Karpas-422 (cell line): ENCODE measurements around the gene CXCL3. TPM values are rescaled to one million over a fixed set of nuclear protein-coding genes. Genes with fewer than 3 reads are reported as not detected.

Experiments
- DNase-seq: peaks from one replicate; pipeline ENCODE4 v3.0.0-alpha.2; 2015
- H2AFZ ChIP-seq: fragments of 200-600 bp; sonication (generic); 2 replicates; pipeline ENCODE4 v1.6.1; 2014; ENCODE audit warnings: antibody characterized with exemption, low read length, mixed read lengths
- H3K27ac ChIP-seq: fragments of 200-600 bp; sonication (generic); 2 replicates; pipeline ENCODE4 v1.5.1; 2014; ENCODE audit warnings: mild to moderate bottlenecking, low read length, moderate library complexity
- H3K27me3 ChIP-seq: fragments of 200-600 bp; sonication (generic); 2 replicates; pipeline ENCODE4 v1.6.1; 2014; ENCODE audit warnings: low read length, mixed read lengths
- H3K36me3 ChIP-seq: fragments of 200-600 bp; sonication (generic); 2 replicates; pipeline ENCODE4 v1.6.1; 2014; ENCODE audit warnings: low read length, mixed read lengths; ENCODE audit not compliant: insufficient read depth
- H3K4me1 ChIP-seq: fragments of 200-600 bp; sonication (generic); 2 replicates; pipeline ENCODE4 v1.6.1; 2014; ENCODE audit warnings: mild to moderate bottlenecking, low read length, mixed read lengths
- H3K4me2 ChIP-seq: fragments of 200-600 bp; sonication (generic); 2 replicates; pipeline ENCODE4 v1.6.1; 2014; ENCODE audit warnings: low read length, low read depth, mild to moderate bottlenecking; ENCODE audit not compliant: poor library complexity, severe bottlenecking
- H3K4me3 ChIP-seq: fragments of 200-600 bp; sonication (generic); 2 replicates; pipeline ENCODE4 v1.5.1; 2014; ENCODE audit warnings: mild to moderate bottlenecking, antibody characterized with exemption, low read length, mixed read lengths
- H3K79me2 ChIP-seq: fragments of 200-600 bp; sonication (generic); 2 replicates; pipeline ENCODE4 v1.6.1; 2014; ENCODE audit warnings: mild to moderate bottlenecking, low read length, mixed read lengths
- H3K9ac ChIP-seq: fragments of 200-600 bp; sonication (generic); 2 replicates; pipeline ENCODE4 v1.6.0; 2014; ENCODE audit warnings: low read length
- H3K9me2 ChIP-seq: fragments of 200-600 bp; sonication (generic), shearing (Covaris generic); replicated peaks from 2 replicates; pipeline ENCODE4 v1.6.0; 2014; ENCODE audit warnings: mild to moderate bottlenecking, low read length, moderate library complexity; ENCODE audit not compliant: insufficient read depth
- H3K9me3 ChIP-seq: fragments of 300-700, 200-600 bp; sonication (generic); 2 replicates; pipeline ENCODE4 v1.6.1; 2014; ENCODE audit warnings: low read length, mixed read lengths
- H4K20me1 ChIP-seq: fragments of 200-600 bp; sonication (generic); 2 replicates; pipeline ENCODE4 v1.6.1; 2014; ENCODE audit warnings: mild to moderate bottlenecking, antibody characterized with exemption, low read length, low read depth; ENCODE audit not compliant: insufficient read depth
- total RNA-seq: library from RNA; depleted of rRNA; stranded (reverse); fragments of >200 nt; shearing (Covaris generic); gene quantifications from 2 replicates; pipeline ENCODE4 v1.2.3, GENCODE V29; 2014; ENCODE audit warnings: low replicate concordance

CXCL3 gene
- total RNA-seq, 1 experiment from 2014 or later = not detected

GRCh38 chr4:74018771-74019170 lies 19.7 kb downstream of the CXCL3 start:
- Histone ChIP-seq H3K9me3 (no peaks in the 10 kb centered on the region), H3K27ac (no peak overlapping the region), H3K4me2 (no peak overlapping the region), H3K4me3 (no peak overlapping the region), H3K9ac (no peak overlapping the region), H3K79me2 (no peaks in the 10 kb centered on the region), H3K4me1 (no peaks in the 10 kb centered on the region), H4K20me1 (no peaks in the 10 kb centered on the region), H3K9me2 (no peaks in the 10 kb centered on the region), H3K36me3 (no peaks in the 10 kb centered on the region), H3K27me3 (no peaks in the 10 kb centered on the region), H2AFZ (no peak overlapping the region)
- DNase-seq = no peak

- no peak for DNase-seq
- no peaks in the 10 kb centered on the region for H3K36me3 ChIP-seq
- H4K20me1 ChIP-seq = no peaks in the 10 kb centered on the region
- H3K4me1 ChIP-seq = no peaks in the 10 kb centered on the region
- H3K9me2 ChIP-seq = no peaks in the 10 kb centered on the region
- no peak overlapping the region for H2AFZ ChIP-seq
- H3K9ac ChIP-seq = no peak overlapping the region
- H3K27ac ChIP-seq = no peak overlapping the region
- H3K27me3 ChIP-seq = no peaks in the 10 kb centered on the region
- H3K4me3 ChIP-seq = no peak overlapping the region
- H3K79me2 ChIP-seq = no peaks in the 10 kb centered on the region
- no peaks in the 10 kb centered on the region for H3K9me3 ChIP-seq
- no peak overlapping the region for H3K4me2 ChIP-seq
Observed at GRCh38 chr4:74018116-74018515, 20.4 kb downstream of the CXCL3 start.

DNA sequence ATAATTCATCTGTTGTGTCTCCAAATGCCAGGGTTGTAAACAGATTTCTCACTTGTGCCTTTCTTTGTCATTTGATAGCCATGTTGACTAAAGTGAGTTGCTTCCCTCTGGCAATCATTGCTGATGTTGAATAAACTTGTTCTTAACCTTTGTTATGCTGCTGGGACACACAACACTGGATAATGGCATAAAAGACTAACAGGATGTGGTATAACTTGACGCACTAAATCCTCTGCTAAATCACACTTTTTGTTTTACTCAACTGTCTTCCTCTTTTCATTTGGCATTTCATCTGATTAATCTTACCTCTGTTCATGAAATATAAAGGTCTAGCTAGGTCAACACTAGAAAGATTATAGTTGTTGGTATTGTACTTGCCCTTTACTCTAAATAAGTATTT lies 22.4 kb downstream of the CXCL3 start:
- no peak for DNase-seq
- no peaks in the 10 kb centered on the region for H3K27me3 ChIP-seq
- no peaks in the 10 kb centered on the region for H4K20me1 ChIP-seq
- H3K9ac ChIP-seq = no peak overlapping the region
- no peaks in the 10 kb centered on the region for H3K9me3 ChIP-seq
- H3K4me1 ChIP-seq = no peaks in the 10 kb centered on the region
- H3K4me2 ChIP-seq = no peak overlapping the region
- H2AFZ ChIP-seq = no peak overlapping the region
- no peaks in the 10 kb centered on the region for H3K36me3 ChIP-seq
- no peaks in the 10 kb centered on the region for H3K9me2 ChIP-seq
- H3K79me2 ChIP-seq = no peaks in the 10 kb centered on the region
- H3K27ac ChIP-seq = no peak overlapping the region
- H3K4me3 ChIP-seq = no peak overlapping the region

GRCh38 chr4:74015126-74015780 lies 23.2 kb downstream of the CXCL3 start:
- no peak overlapping the region for H3K9ac ChIP-seq
- H3K4me3 ChIP-seq = no peak overlapping the region
- H3K36me3 ChIP-seq = no peaks in the 10 kb centered on the region
- H4K20me1 ChIP-seq = no peaks in the 10 kb centered on the region
- no peaks in the 10 kb centered on the region for H3K79me2 ChIP-seq
- no peaks in the 10 kb centered on the region for H3K9me3 ChIP-seq
- no peaks in the 10 kb centered on the region for H3K9me2 ChIP-seq
- no peak overlapping the region for H2AFZ ChIP-seq
- no peak overlapping the region for H3K27ac ChIP-seq
- H3K4me1 ChIP-seq = no peaks in the 10 kb centered on the region
- no peak for DNase-seq
- H3K4me2 ChIP-seq = no peak overlapping the region
- H3K27me3 ChIP-seq = no peaks in the 10 kb centered on the region

- Histone ChIP-seq H3K79me2 (no peaks in the 10 kb centered on the region), H3K9ac (no peak overlapping the region), H3K4me3 (no peak overlapping the region), H3K27me3 (no peaks in the 10 kb centered on the region), H4K20me1 (no peaks in the 10 kb centered on the region), H3K27ac (no peak overlapping the region), H3K9me2 (no peaks in the 10 kb centered on the region), H3K36me3 (no peaks in the 10 kb centered on the region), H3K4me2 (no peak overlapping the region), H3K9me3 (no peaks in the 10 kb centered on the region), H3K4me1 (no peaks in the 10 kb centered on the region), H2AFZ (no peak overlapping the region)
- no peak for DNase-seq
Observed at GRCh38 chr4:74014332-74014731, 24.2 kb downstream of the CXCL3 start.

DNA sequence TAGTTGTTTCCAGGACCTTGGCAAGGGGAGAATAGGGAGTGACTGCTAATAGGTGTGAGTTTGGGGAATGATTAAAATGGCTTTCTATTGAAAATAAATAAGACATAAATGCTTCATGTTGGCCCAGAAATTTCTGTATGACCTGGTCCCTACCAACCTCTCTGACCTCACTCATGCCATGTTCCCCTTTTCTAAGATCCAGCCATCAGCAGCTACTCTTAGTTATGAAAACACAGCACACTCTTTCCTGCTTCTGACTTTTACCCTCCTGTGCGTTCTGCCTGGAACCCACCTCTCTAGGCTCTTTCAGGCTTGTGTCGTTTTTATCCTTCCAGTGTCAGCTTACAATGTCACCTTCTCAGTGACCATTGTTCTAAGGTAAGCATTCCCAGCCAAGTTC lies 25.2 kb downstream of the CXCL3 start:
- Histone ChIP-seq H3K4me3 (no peak overlapping the region), H4K20me1 (no peaks in the 10 kb centered on the region), H3K4me2 (no peak overlapping the region), H2AFZ (no peak overlapping the region), H3K9me3 (no peaks in the 10 kb centered on the region), H3K36me3 (no peaks in the 10 kb centered on the region), H3K9me2 (no peaks in the 10 kb centered on the region), H3K9ac (no peak overlapping the region), H3K27me3 (no peaks in the 10 kb centered on the region), H3K27ac (no peak overlapping the region), H3K79me2 (no peaks in the 10 kb centered on the region), H3K4me1 (no peaks in the 10 kb centered on the region)
- no peak for DNase-seq

DNA sequence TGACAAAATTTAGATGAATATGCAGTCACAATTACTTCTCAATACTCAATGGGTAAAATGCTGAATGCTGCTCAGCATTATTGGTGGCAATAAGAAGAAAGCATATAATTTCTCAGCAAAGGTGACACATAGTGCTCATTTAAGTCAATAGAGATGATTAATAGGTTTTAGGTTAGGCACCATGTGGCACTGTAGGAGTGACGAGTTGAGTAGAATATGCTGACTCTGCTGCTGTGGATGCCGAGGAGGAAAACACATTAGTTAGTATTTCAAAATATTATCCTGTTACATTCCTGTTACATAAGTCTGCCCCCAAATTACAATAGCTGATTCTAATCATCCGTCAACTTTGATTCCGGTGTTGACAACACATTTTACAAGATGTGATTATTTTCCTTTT lies 26.4 kb downstream of the CXCL3 start:
- Histone ChIP-seq H3K4me1 (no peaks in the 10 kb centered on the region), H3K4me3 (no peak overlapping the region), H2AFZ (no peak overlapping the region), H4K20me1 (no peaks in the 10 kb centered on the region), H3K9ac (no peak overlapping the region), H3K9me3 (no peaks in the 10 kb centered on the region), H3K27ac (no peak overlapping the region), H3K9me2 (no peaks in the 10 kb centered on the region), H3K79me2 (no peaks in the 10 kb centered on the region), H3K36me3 (no peaks in the 10 kb centered on the region), H3K27me3 (no peaks in the 10 kb centered on the region), H3K4me2 (no peak overlapping the region)
- DNase-seq = no peak

GRCh38 chr4:74009307-74009706 lies 29.2 kb downstream of the CXCL3 start:
- Histone ChIP-seq H3K4me3 (no peak overlapping the region), H3K9ac (no peak overlapping the region), H3K36me3 (no peaks in the 10 kb centered on the region), H2AFZ (no peak overlapping the region), H4K20me1 (no peaks in the 10 kb centered on the region), H3K9me2 (no peaks in the 10 kb centered on the region), H3K27me3 (no peaks in the 10 kb centered on the region), H3K79me2 (no peaks in the 10 kb centered on the region), H3K27ac (no peak overlapping the region), H3K9me3 (no peaks in the 10 kb centered on the region), H3K4me2 (no peak overlapping the region), H3K4me1 (no peaks in the 10 kb centered on the region)
- DNase-seq = no peak
